DMS53 (cell line): ENCODE data around the gene JAKMIP2.

Experiments used
- DNase-seq: peaks from one replicate; lab custom pipeline; 2025; lab: John Stamatoyannopoulos, UW

JAKMIP2 gene

GRCh38 chr5:147697380-147697779, 85.1 kb downstream of the JAKMIP2 start:
- no peak for DNase-seq

- no peak for DNase-seq
Observed at GRCh38 chr5:147694772-147695171, 87.8 kb downstream of the JAKMIP2 start.

DNA sequence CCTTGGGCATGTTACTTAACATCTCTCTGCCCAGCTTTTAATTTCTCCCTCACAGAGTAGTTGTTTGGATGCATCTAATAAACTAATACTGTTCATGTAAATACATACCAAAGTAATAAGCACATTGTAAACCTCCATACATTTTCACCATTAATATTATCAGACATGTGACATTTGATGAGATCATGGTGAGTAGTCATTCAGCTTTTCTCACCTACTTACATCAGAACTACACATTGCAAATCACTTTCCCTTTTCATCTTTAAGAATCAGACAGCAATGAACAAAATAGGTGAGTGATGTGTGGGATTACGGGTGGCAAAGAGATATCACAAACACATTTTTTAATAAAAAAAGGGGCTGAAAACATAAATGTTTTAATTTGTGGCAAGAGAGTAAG, 89.3 kb downstream of the JAKMIP2 start:
- no peak for DNase-seq

- no peak for DNase-seq
Observed at GRCh38 chr5:147691130-147691529, 91.4 kb downstream of the JAKMIP2 start.

GRCh38 chr5:147690595-147690994, 91.9 kb downstream of the JAKMIP2 start:
- DNase-seq, result peak; percentile 73

DNA sequence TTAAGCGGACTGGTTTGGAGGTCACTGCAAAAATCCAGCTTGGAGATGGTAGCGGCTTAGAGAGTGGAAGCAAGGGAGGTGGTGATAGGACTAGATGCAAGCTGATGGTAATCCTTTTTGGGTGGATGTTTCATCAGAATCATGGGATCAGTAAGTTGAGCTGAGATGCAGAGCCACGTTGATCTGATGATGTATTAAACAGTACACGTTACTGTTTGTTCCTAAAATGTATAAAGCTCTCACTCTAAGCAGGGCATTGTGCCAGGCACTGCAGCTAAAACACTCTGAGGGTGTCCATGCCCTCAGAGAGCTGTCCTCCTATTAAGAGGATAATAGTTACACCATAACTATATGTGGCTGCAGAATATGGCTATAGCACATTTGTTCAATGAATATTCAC, 93.1 kb downstream of the JAKMIP2 start:
- no peak for DNase-seq

DNA sequence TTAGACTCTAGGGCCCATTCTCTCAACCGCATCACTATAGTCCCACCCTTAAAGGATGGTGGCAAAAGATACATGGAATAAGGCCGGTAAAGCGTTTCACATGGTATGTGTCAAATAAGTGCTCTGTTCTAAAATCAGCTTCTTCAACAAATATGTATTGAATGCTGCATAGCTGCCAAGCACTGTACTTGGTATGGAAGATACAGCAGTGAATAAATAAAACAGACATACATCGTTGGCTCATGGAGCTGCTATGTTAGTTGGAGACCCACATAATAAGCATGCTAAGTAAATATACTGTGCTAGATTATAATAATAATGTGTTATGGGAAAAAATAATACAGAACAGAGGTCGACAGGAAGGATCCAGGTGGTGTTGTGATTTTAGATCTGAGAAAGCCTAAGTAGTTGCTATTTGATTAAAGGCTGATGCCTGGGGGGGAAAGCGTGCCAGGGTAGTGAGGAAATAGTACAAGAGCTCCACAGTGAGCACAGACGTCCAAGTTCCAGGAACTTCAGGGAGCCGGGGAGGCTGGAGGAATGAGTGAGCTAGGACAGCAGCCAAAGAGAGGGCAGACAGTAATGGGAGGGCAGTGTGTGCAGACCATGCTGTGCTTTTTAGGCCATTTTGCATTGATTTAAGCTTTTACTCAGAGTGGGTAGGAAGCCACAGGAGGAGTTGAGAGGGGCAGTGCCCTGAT, 93.7 kb downstream of the JAKMIP2 start:
- DNase-seq, result no peak

- DNase-seq, result no peak
Observed at GRCh38 chr5:147687118-147687517, 95.4 kb downstream of the JAKMIP2 start.

- no peak for DNase-seq
Observed at GRCh38 chr5:147686421-147686820, 96.1 kb downstream of the JAKMIP2 start.

GRCh38 chr5:147685993-147686392, 96.5 kb downstream of the JAKMIP2 start:
- peak; percentile 40 for DNase-seq

DNA sequence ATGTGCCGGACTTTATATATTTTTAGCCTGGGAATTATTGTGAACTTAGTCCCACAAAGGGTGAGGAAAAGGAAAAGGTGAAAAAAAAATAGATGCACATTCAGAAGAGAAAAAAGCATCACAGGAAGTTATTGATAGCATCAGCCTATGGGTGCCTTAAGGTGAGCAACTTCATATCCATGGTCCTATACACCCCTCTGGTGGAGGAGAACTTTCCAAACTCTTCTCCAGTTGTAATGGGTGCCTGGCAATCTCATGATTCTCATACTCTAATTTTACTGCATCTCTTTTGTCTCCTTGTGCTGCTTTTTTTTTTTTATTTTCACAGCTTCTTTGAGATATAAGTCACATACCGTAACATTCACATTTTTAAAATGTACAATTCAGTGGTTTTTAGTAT, 107.4 kb downstream of the JAKMIP2 start:
- peak; percentile 27 for DNase-seq

DNA sequence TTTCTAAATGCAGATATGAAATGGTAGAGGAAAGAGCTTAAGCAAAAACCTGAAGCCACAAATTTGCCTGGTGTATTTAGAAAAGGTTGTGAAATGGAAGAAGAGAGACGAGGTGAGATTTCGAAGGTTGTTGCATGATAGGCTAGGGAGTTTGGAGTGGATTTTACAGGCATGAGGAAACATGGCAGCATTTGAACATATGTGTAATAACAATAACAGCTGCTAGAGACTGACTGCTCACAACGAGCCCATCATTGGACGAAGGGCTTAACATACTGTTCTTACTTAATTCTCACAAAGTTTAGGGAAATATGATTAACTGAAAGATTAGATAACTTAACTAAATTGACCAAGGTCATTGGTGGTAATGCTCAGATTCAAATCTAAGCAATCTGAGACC, 108.1 kb downstream of the JAKMIP2 start:
- no peak for DNase-seq

GRCh38 chr5:147673791-147674190, 108.7 kb downstream of the JAKMIP2 start:
- peak; percentile 12 for DNase-seq

- DNase-seq, result no peak
Observed at GRCh38 chr5:147673266-147673665, 109.3 kb downstream of the JAKMIP2 start.

DNA sequence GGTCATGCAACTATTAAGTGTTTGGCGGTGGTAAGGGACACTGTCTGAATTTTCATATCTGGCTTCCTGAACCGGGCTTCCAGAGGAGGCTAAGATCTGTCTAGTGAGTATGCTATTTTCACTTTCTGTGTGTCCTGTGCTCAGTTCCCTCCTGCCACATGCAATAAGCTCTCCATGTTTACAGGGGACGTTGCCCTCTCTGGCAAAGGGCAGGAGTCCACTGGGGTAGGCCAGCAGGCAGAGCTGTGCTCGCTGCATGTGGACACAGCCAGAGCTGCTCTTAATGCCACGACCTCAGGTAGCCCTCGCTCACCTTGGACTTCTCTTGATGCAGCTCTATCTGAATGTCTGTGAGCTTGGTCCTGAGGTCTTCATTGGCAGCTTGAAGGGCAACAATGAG, 111.2 kb downstream of the JAKMIP2 start:
- no peak for DNase-seq

- no peak for DNase-seq
Observed at GRCh38 chr5:147670815-147671214, 111.7 kb downstream of the JAKMIP2 start.

DNA sequence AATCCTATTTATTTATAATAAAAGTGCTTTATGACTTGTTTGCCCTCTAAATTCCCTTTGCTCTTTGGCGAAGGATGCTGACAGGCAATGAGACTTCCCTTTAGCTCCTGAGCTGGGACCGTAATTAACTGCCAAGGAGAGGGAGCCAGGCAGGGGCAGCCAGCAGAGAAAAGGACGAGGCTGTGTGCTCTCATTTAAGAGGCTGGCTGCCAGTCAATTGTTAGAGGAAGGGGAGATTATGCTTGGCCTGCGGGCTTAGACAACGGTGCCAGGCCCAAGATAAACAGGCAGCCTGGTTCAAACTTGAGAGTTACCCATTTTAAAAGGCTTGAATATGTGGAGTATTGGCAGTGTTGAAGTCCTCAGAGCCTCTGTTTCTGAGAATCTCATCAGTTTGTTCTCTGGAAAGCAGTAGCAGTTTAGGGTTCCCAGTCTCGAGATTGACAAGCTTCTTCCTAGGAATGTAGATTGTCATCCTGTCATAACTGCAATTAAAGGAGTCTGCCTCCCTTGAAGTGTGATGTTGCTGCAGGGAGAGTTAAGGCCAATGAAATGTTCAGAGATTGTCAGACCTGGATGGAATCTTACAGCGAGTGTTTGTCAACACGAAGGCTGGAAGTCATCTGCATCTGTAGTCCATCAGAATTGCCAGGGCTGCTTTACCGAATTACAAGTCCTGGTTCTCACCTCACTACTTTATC, 113.2 kb downstream of the JAKMIP2 start:
- no peak for DNase-seq

- DNase-seq, result no peak
Observed at GRCh38 chr5:147668385-147668784, 114.1 kb downstream of the JAKMIP2 start.

GRCh38 chr5:147667363-147667762, 115.2 kb downstream of the JAKMIP2 start:
- DNase-seq, result no peak

DNA sequence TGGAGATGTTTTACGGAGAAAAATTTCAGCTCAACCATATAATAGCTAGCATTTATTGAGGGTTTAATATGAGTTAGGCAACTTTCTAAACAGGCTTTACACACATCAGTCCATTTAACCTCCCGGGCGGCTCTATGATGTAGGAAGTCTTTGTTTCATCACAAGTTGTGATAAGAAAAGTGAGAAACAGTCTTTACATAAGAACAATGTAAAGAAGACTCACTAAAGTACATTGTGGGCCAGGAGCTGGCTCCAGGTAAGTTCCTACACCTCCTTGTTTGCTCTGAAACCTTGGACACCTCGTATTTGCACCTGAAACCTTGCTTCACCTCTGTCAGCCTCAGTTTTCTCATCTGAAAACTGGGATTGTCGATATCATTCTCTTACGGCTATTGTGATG, 116.1 kb downstream of the JAKMIP2 start:
- no peak for DNase-seq

DNA sequence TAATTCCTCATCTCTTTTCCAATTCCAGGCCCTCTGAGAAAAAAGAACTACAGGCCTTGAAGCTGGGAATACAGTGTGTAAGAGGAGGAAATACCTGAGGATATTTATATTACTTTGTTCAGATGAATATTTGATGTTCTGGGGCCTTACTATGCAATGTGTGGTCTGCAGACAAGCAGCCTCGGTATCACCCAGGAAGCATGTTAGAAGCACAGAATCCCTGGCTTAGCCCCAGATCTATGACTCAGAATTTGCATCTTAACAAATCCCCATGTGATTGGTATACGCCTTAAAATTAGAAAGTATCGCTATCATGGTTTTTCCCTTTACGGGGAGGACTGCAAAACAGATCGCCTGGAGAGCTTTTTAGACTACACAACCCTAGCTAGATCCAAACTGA, 121.0 kb downstream of the JAKMIP2 start:
- DNase-seq, result no peak

GRCh38 chr5:147659166-147659929, 123.2 kb downstream of the JAKMIP2 start:
- peak; percentile 52 for DNase-seq
